Measurements from ENCODE around the gene LYPD6B.

The LYPD6B gene

DNA sequence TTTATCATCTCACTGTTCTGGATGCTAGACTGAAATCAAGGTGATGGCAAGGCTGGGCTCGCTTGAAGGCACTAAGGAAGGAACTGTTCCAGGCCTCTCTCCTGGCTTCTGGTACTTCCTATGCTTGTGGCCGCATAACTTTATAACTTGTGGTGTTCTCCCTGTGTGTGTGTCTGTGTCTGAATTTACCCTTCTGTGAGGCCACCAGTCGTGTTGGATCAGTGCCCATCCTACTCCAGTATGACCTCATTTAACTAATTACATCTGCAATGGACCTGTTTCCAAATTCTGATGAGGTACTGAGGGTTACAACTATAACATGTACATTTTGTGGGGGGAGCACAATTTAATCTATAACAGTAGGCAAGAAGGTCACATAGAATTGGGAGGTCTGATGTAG is 41.6 kb downstream of the LYPD6B start:
- DNase-seq, result no peak

DNA sequence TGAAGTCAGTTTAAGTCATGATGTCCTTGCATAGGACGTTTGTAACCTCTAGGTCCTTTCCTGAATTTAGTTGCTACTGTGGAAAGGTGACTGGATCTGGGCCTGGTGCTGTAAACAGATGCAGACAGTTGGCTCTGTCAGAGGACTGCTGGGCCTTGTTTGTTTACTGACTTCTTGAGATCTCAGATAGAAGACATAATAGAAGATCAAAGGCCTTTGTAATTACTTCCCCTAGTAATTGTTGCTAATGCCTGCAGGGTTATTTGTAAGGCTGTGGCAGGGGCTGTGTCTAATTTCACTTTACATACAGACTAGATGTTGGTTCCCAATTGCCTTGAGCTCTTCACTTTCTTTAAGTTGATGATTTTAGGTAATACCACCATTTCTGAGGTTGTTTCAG is 42.5 kb downstream of the LYPD6B start:
- no peak for DNase-seq

GRCh38 chr2:149082079-149082478 is 43.6 kb downstream of the LYPD6B start:
- no peak for DNase-seq

DNA sequence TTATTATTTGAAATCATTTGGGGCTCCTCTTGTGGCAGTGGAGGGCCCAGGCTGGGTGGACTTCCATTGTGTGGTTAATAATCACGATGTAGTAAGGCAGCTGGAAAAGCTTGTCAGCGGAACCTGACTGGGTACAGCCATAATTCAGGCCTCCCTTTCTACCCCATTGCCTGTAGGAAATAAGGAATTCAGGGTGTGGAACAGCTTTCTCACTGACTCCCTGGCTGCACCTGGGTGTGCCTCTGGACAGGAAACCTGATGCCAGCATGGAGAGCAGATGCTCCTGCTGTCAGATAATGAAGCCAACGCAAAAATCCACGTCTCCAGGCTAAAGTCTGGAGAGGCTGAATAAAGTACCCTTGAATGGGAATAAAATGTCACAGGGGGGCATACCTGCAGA is 44.2 kb downstream of the LYPD6B start:
- DNase-seq, result peak; percentile 17 to 26

DNA sequence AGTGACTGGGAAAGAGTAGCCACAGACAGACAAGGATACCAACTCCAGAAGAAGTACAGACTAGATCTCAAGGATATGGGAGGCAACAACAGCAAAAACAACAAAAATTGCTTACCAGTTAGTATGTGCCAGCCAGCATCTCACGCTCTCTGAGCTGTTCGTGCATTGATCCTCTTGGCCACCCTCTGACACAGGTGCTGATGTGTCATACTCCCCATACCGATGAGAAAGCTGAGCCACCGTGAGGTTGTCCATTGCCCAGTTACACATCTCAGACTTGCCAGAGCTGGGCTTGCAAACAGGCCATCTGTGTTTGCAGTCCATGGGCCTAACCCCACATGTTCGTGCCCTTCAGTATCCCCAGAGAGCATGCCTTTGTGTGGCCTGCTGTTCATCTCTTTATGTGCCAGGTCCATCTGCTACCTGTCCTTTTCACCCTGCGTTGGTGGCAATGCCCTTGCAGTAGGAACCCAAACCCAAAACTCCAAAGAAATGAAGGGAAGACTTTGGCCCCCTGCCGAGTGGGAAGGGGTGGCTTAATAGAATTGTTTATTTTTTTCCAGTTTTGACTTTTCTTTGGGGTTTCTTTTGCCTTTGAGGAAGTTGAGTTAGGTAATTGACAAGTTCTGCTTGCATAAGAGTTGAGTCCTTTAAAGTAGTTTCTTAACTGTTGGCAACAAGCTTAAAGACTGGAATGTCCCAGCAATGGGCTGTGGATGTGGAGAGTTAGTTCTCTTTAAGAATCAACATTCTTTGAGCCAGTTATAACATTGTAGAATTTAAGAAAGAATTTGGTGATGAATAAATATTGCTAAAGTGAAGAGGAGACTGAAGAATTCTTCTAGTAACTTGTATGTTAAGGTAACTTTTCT is 46.7 kb downstream of the LYPD6B start:
- no peak for DNase-seq

DNA sequence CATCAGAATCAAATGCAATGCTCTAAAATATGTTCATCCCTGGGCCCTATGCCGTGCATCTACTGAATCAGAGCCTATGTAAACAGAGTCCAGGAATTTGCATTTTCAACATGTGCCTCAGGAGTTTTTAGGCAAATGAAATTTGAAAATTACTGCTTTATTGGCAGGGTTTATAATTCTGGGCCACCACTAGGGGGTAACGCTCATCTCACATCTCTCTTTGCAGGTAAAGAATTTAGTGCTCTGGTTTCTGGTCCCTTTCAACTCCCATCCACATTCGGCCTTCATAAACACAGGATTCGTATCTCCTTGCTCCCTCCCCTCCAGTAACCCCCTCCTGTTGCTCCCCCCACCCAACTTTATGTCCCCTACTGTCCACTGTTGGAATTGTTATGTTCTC is 49.3 kb downstream of the LYPD6B start:
- no peak for DNase-seq

GRCh38 chr2:149089068-149089467 is 50.6 kb downstream of the LYPD6B start:
- DNase-seq, result no peak

DNA sequence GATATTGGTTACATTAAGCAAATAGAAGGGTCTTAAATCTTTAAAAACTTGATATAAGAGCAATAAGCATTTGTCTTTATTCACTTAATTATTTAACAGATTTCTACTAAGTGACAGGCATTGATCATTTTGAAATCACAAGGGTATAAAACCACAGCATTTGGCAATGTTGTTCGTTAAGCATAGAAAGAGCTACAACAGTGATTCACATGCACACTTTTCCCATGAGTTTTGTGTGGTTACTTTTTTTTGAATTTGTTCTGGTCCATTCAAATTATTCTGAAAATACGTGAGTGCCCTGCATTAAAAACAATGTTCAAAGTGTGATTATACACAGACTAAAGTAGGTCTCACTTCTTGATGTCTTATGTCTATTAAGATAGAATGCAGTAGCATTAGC is 52.2 kb downstream of the LYPD6B start:
- no peak for DNase-seq

GRCh38 chr2:149093579-149093978 is 55.1 kb downstream of the LYPD6B start:
- no peak for DNase-seq

GRCh38 chr2:149094217-149095015 is 55.9 kb downstream of the LYPD6B start:
- no peak for DNase-seq

- no peak for DNase-seq
Measured at GRCh38 chr2:149098701-149099100, 60.2 kb downstream of the LYPD6B start.

- DNase-seq, result no peak
Measured at GRCh38 chr2:149099298-149099697, 60.8 kb downstream of the LYPD6B start.

DNA sequence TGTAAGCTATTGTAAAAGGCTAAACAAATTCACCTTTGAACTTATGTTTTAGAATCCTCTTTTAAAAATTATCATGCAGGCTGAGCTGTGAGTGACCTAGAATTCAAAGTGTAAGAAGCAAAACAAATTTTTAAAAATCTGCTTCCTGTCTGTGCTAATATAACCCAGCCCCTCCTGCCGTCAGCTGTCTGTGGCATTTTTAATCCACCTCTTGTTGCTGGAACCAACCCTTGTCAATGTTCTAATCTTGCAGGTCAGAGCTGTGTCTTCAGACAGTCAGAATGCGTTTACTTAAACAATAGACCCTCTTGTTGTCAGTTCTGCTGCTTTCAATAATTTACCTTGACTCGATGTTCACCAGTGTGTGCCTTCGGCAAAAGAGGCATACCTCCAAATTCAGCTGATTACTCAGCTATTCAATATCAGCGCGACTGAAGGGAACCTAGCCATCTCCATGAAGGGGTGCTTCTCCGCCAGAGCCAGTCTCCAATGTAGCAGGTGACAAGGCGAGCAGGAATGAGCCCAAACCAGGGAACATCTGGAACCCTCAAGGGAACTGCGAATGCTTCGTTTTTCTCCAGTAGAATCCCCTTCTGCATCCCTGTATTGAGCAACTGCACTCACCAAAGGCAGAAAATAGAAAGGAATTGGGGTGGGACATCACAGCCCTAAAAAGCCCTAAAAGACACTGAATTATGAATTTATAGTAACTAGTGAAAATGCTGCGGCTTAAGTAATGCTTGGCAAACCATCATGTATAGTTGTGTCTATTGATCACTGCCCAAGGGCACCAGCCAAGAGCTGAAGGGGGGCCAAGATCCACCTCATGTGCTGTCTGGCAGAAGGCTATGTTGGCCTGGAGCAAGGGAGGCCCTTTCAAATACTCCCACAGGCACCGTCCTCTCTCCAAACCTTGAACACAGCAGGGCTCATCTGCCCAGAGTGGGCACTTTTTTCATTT is 62.5 kb downstream of the LYPD6B start:
- DNase-seq, result no peak

- DNase-seq, result no peak
Measured at GRCh38 chr2:149101818-149102217, 63.3 kb downstream of the LYPD6B start.

DNA sequence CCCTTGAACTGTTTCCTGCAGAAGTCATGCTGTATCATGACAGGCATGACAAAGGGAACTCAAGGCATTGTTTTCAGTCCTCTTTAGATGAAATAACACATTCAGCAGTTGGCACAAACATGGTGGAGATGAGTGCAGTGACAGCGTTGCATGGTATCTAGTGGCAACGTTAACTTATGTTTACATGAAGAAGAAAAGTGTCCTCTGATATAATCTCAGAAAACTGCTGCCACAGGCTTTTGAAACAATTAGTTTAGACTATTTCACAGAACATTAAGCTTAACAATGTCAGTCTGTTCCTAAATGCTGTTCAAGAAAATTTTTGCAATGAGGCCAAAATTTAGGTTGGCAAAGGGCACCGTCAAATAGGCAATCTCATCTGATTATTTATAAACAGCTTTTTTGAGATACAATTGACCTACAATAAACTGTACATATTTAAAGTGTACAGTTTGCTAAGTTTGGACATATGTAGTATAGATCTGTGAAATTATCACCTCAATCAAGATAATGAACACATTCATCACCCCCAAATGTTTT is 64.7 kb downstream of the LYPD6B start:
- no peak for DNase-seq

DNA sequence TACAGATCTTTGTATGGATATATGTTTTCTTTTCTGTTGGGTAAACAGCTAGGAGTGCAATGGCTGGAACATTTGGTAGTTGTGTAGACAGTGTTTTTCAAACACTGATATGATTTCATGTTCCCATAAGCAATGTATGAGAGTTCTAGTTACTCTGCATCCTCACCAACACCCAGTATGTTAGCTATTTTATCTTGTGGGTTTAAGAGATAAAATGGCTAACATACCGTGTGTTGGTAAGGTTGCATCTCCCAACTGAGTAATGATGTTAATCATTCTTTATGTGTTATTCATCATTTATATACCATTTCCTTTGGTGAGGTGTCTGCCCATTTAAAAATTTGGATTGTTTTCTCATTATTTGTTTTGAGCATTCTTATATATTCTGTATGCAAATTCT is 65.7 kb downstream of the LYPD6B start:
- DNase-seq, result no peak

DNA sequence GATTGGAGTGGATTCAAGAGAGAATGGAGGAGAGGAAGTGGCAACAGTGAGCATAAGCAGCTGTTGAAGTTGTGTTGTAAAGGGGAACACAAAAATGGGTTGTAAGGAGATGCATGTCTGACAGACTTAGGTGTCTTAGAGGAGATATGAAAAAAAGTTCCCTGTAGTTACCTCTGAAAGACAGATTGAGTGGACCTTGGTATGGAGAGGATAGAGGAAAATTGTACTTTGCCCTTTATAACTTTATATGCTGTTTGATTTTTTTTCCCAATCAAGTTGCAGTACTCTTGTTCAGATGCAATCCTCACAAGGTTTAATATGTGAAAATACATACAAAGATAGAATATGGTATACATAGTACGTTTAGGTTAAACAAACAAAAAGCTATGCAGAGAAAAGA is 73.6 kb downstream of the LYPD6B start:
- no peak for DNase-seq

- DNase-seq, result no peak
Measured at GRCh38 chr2:149112713-149113112, 74.2 kb downstream of the LYPD6B start.

GRCh38 chr2:149115781-149116180 is 77.3 kb downstream of the LYPD6B start:
- no peak for DNase-seq

- no peak for DNase-seq
Measured at GRCh38 chr2:149119368-149119767, 80.9 kb downstream of the LYPD6B start.

- DNase-seq, result no peak
Measured at GRCh38 chr2:149122516-149122915, 84.0 kb downstream of the LYPD6B start.

GRCh38 chr2:149125031-149125725 is 86.7 kb downstream of the LYPD6B start:
- peak; percentile 29 to 47 for DNase-seq

Measured in SHP77 (cell line).